NT2/D1 (cell line): ENCODE results near the gene CHMP3.

ENCODE experiments used
- DNase-seq: peaks from one replicate; pipeline ENCODE4 v3.0.0-alpha.2; 2011; ENCODE audit warnings: low read depth, low spot score
- H3K27me3 ChIP-seq: 2 replicates; pipeline ENCODE4 v1.6.0; 2011; ENCODE audit warnings: mild to moderate bottlenecking; ENCODE audit not compliant: insufficient read length, insufficient read depth
- H3K36me3 ChIP-seq: 2 replicates; pipeline ENCODE4 v1.6.1; 2011; ENCODE audit warnings: mild to moderate bottlenecking, low read length, mixed read lengths; ENCODE audit not compliant: insufficient read depth, insufficient read length
- H3K4me1 ChIP-seq: 2 replicates; pipeline ENCODE4 v1.5.1; 2011; ENCODE audit not compliant: insufficient read depth, insufficient read length
- H3K4me3 ChIP-seq: 2 replicates; pipeline ENCODE4 v1.5.1; 2011; ENCODE audit warnings: low read depth; ENCODE audit not compliant: insufficient read length
- H3K9ac ChIP-seq: 2 replicates; pipeline ENCODE4 v1.6.0; 2011; ENCODE audit warnings: low read depth; ENCODE audit not compliant: insufficient read length
- H3K9me3 ChIP-seq: 2 replicates; pipeline ENCODE4 v1.5.1; 2011; ENCODE audit warnings: mild to moderate bottlenecking, low read length; ENCODE audit not compliant: insufficient read depth
- SUZ12 ChIP-seq: IDR thresholded peaks from 2 replicates; pipeline ENCODE4 v1.6.1; 2011; ENCODE audit not compliant: insufficient read length, insufficient read depth; ENCODE audit errors: extremely low read depth
- YY1 ChIP-seq: IDR thresholded peaks from 2 replicates; pipeline ENCODE4 v1.6.1; 2011; ENCODE audit not compliant: insufficient read length, insufficient read depth
- ZNF274 ChIP-seq: IDR thresholded peaks from 2 replicates; pipeline ENCODE4 v1.6.1; 2011; ENCODE audit warnings: mild to moderate bottlenecking, low read depth, low read length

CHMP3 gene

GRCh38 chr2:86525421-86526340, 37.6 kb downstream of the CHMP3 start:
- H3K4me1 ChIP-seq = no peaks in the 10 kb centered on the region
- no peak for TF ChIP-seq ZNF274

GRCh38 chr2:86523491-86523890, 39.8 kb downstream of the CHMP3 start:
- no peak overlapping the region for H3K9ac ChIP-seq
- no peaks in the 10 kb centered on the region for H3K27me3 ChIP-seq
- DNase-seq = no peak
- peaks cover 9% of the 10 kb centered on the region for H3K36me3 ChIP-seq
- TF ChIP-seq SUZ12 (no peak), YY1 (no peak), ZNF274 (no peak)
- H3K9me3 ChIP-seq = peaks cover 10% of the 10 kb centered on the region; the same call in 1 of the 2 replicates
- H3K4me1 ChIP-seq = no peaks in the 10 kb centered on the region
- no peak overlapping the region for H3K4me3 ChIP-seq

More at GRCh38 chr2:86525421-86526340, 37.6 kb downstream of the CHMP3 start:
- Histone ChIP-seq H3K36me3 (peaks cover 11% of the 10 kb centered on the region), H3K9ac (no peak overlapping the region), H3K4me3 (no peak overlapping the region), H3K9me3 (peaks cover under 1% of the 10 kb centered on the region; the same call in 1 of the 2 replicates), H3K27me3 (no peaks in the 10 kb centered on the region)
- no peak for DNase-seq

GRCh38 chr2:86522711-86523110, 40.5 kb downstream of the CHMP3 start:
- peaks cover 6% of the 10 kb centered on the region for H3K36me3 ChIP-seq
- no peak for DNase-seq
- no peak overlapping the region for H3K4me3 ChIP-seq
- no peaks in the 10 kb centered on the region for H3K4me1 ChIP-seq
- TF ChIP-seq ZNF274 = no peak
- TF ChIP-seq YY1 = no peak
- TF ChIP-seq SUZ12 = no peak
- H3K9ac ChIP-seq = no peak overlapping the region
- H3K9me3 ChIP-seq = peaks cover 10% of the 10 kb centered on the region; the same call in 1 of the 2 replicates
- H3K27me3 ChIP-seq = no peaks in the 10 kb centered on the region

- Histone ChIP-seq H3K9ac (no peak overlapping the region), H3K27me3 (no peaks in the 10 kb centered on the region)
- TF ChIP-seq YY1 = no peak
- TF ChIP-seq ZNF274 = no peak
- TF ChIP-seq SUZ12 = no peak
These were observed 41.3 kb downstream of the CHMP3 start for GRCh38 chr2:86521922-86522321.

GRCh38 chr2:86520153-86520552, 43.1 kb downstream of the CHMP3 start:
- H3K9ac ChIP-seq = no peak overlapping the region
- H3K4me3 ChIP-seq = no peak overlapping the region
- no peak for TF ChIP-seq ZNF274
- no peak for TF ChIP-seq SUZ12
- no peak for TF ChIP-seq YY1
- H3K4me1 ChIP-seq = no peaks in the 10 kb centered on the region
- H3K27me3 ChIP-seq = no peaks in the 10 kb centered on the region
- DNase-seq = no peak
- peaks cover 10% of the 10 kb centered on the region; the same call in 1 of the 2 replicates for H3K9me3 ChIP-seq
- no peaks in the 10 kb centered on the region for H3K36me3 ChIP-seq

More at GRCh38 chr2:86521922-86522321, 41.3 kb downstream of the CHMP3 start:
- peaks cover 6% of the 10 kb centered on the region for H3K36me3 ChIP-seq
- no peaks in the 10 kb centered on the region for H3K4me1 ChIP-seq
- no peak overlapping the region for H3K4me3 ChIP-seq
- H3K9me3 ChIP-seq = peaks cover 10% of the 10 kb centered on the region; the same call in 1 of the 2 replicates
- no peak for DNase-seq

- no peaks in the 10 kb centered on the region for H3K36me3 ChIP-seq
- H3K9ac ChIP-seq = no peak overlapping the region
- TF ChIP-seq YY1 = no peak
- no peak for TF ChIP-seq SUZ12
- TF ChIP-seq ZNF274 = no peak
- H3K4me1 ChIP-seq = no peaks in the 10 kb centered on the region
- DNase-seq = no peak
- no peaks in the 10 kb centered on the region for H3K27me3 ChIP-seq
- H3K4me3 ChIP-seq = no peak overlapping the region
- H3K9me3 ChIP-seq = peaks cover 10% of the 10 kb centered on the region; the same call in 1 of the 2 replicates
These were observed 43.9 kb downstream of the CHMP3 start for GRCh38 chr2:86519349-86519748.

GRCh38 chr2:86518481-86518880, 44.8 kb downstream of the CHMP3 start:
- H3K27me3 ChIP-seq = no peaks in the 10 kb centered on the region
- no peaks in the 10 kb centered on the region for H3K4me1 ChIP-seq
- H3K36me3 ChIP-seq = no peaks in the 10 kb centered on the region
- H3K9ac ChIP-seq = no peak overlapping the region
- H3K9me3 ChIP-seq = peaks cover 10% of the 10 kb centered on the region; the same call in 1 of the 2 replicates
- no peak overlapping the region for H3K4me3 ChIP-seq
- TF ChIP-seq YY1 (no peak), ZNF274 (no peak), SUZ12 (no peak)
- no peak for DNase-seq
